22Rv1 (cell line): Measurements from ENCODE around the gene BBS1.

Experiments
- ZFX ChIP-seq: fragments of 450-650 bp; IDR thresholded peaks from 2 replicates; pipeline ENCODE4 v1.6.1; 2017; ENCODE audit warnings: antibody characterized with exemption, borderline replicate concordance
- TF ChIP-seq, protein P1 (sequence below): fragments of 450-650 bp; IDR thresholded peaks from 2 replicates; pipeline ENCODE4 v1.5.1; 2017; ENCODE audit warnings: mild to moderate bottlenecking

- TF ChIP-seq, protein P1, sequence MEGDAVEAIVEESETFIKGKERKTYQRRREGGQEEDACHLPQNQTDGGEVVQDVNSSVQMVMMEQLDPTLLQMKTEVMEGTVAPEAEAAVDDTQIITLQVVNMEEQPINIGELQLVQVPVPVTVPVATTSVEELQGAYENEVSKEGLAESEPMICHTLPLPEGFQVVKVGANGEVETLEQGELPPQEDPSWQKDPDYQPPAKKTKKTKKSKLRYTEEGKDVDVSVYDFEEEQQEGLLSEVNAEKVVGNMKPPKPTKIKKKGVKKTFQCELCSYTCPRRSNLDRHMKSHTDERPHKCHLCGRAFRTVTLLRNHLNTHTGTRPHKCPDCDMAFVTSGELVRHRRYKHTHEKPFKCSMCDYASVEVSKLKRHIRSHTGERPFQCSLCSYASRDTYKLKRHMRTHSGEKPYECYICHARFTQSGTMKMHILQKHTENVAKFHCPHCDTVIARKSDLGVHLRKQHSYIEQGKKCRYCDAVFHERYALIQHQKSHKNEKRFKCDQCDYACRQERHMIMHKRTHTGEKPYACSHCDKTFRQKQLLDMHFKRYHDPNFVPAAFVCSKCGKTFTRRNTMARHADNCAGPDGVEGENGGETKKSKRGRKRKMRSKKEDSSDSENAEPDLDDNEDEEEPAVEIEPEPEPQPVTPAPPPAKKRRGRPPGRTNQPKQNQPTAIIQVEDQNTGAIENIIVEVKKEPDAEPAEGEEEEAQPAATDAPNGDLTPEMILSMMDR = no peak
- no peak for TF ChIP-seq ZFX
These were observed 54.1 kb downstream of the BBS1 start for GRCh38 chr11:66564538-66564937.
